AG08395 (cell line): ENCODE data around the gene ADRA2C.
"Not testable (repeated sequence)": the region's sequence is repeated elsewhere in the genome, so short reads cannot be mapped to it uniquely, and the experiment has no call there.

Source experiments
- DNase-seq: peaks from one replicate; pipeline ENCODE4 v3.0.0; 2012; ENCODE audit warnings: mixed read lengths, low spot score

The ADRA2C gene

DNA sequence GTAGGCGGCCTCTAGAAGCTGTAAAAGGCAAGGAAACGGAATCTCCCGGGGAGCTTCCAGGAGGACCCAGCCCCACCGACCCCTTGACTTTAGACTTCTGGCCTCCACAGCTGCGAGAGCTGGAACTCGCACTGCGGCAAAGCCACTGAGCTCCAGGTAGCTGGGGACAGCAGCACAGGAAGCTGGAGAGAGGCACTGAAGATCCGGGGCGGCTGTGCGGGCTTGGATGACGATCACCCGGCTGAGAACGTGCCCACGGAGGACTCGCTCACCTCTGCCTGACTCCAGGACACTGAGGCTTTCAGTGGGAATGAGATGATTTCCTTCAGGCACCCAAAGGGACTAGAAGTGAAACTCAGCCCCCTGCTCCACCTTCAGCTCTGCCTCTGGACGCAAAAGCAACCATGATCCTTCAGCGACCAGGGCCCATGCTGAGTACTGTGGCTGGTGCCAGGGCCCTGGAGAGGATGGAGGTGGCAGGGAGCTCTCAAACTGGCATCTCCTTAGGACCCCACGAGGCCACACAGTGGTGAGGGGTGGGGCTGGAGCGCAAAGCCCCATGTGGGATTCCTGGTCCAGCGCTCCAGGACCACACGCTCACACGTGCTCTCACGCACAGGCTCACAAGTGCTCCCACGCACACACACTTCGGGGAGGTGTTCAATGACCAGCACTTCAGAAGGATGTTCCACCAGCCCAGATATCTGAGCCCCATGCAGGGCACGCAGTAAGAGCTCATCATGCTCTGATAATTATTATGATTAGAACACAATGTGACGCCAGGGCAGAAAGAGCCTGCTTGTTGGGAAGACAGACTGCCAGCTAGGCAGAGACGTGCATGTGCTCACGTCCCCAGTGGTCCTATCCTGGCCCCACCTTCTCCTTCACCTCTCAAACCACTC lies 47.2 kb downstream of the ADRA2C start:
- no peak for DNase-seq

- DNase-seq, result no peak
Observed at GRCh38 chr4:3814053-3814570, 47.9 kb downstream of the ADRA2C start.

GRCh38 chr4:3814838-3815237 lies 48.7 kb downstream of the ADRA2C start:
- not testable (repeated sequence) for DNase-seq

GRCh38 chr4:3816256-3816825 lies 50.2 kb downstream of the ADRA2C start:
- no peak for DNase-seq

GRCh38 chr4:3816983-3817960 lies 51.1 kb downstream of the ADRA2C start:
- DNase-seq, result no peak
